Stimulated activated CD8-positive, alpha-beta memory T cell treated with anti-CD3 and anti-CD28 coated beads, Interleukin-2, amount 100 ng/mL, for 48 hours (primary cell): Measurements from ENCODE around the gene PCK1.

Source experiments
- DNase-seq, 2 donors: peaks; one replicate each; pipeline ENCODE4 v3.0.0-alpha.2; 2020; ENCODE audit warnings: low read depth in 2 of 2

Gene PCK1

DNA sequence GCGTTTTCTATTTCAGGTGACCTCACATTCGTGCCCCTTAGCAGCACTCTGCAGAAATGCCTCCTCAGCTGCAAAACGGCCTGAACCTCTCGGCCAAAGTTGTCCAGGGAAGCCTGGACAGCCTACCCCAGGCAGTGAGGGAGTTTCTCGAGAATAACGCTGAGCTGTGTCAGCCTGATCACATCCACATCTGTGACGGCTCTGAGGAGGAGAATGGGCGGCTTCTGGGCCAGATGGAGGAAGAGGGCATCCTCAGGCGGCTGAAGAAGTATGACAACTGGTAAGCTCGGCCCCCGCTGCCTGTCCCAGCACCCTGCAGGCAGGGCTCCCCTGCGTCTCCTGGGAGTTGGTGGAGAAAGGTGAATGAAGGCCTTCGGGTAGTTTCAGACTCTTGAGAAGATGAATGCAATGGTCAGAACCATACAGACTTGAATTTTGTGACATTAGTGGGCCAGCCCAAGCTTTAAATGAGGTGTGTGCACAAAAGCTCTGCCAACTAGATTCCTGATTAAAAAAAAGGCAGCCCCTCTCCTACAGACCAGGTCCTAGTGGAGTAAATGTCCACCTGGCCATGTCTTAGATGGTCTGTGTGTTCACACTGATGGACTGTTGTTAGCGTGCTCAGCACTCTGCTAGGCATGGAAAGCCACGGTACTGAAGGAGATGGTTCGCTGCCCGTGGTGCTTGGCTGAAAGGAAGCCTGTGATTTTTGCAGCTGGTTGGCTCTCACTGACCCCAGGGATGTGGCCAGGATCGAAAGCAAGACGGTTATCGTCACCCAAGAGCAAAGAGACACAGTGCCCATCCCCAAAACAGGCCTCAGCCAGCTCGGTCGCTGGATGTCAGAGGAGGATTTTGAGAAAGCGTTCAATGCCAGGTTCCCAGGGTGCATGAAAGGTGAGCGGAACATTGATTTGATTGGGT, 708 bp downstream of the PCK1 start:
- no peak for DNase-seq

DNA sequence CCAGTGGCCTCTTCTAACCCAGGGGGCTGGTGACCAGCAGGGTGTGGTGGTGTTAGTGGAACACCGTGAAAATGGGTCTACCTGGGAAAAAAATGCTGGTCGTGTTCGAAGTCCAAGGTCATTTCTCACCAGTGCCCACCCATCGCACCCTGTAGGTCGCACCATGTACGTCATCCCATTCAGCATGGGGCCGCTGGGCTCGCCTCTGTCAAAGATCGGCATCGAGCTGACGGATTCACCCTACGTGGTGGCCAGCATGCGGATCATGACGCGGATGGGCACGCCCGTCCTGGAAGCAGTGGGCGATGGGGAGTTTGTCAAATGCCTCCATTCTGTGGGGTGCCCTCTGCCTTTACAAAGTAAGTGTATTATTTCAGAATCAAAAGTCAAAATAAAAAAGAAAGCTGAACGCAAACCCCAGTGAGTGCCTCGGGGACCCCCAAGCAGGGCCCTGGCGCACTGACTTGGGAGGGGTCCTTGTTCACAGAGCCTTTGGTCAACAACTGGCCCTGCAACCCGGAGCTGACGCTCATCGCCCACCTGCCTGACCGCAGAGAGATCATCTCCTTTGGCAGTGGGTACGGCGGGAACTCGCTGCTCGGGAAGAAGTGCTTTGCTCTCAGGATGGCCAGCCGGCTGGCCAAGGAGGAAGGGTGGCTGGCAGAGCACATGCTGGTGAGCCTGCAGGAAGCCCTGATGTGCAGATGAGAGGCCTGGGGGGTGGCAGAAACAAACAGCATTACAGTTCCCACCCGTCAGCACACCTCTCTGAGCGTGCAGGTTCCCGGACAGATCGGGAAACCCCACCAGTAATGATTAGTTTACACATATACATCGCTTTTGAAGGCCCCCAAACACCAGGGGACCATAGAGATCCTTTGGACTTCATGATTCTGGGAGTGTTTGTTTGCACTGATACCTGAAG, 1.9 kb downstream of the PCK1 start:
- DNase-seq = no peak

DNA sequence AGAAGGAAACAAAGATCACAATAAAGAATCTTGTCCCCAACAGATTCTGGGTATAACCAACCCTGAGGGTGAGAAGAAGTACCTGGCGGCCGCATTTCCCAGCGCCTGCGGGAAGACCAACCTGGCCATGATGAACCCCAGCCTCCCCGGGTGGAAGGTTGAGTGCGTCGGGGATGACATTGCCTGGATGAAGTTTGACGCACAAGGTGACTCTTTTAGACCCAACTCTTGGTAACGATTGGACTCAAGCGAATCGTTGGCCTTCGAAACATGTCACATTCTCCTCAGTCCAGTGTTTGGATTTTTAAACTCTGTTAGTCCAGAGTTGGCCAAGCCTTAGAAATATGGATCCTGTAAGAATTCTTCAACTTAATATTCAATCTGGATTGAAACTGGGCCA, 2.6 kb downstream of the PCK1 start:
- DNase-seq = no peak

DNA sequence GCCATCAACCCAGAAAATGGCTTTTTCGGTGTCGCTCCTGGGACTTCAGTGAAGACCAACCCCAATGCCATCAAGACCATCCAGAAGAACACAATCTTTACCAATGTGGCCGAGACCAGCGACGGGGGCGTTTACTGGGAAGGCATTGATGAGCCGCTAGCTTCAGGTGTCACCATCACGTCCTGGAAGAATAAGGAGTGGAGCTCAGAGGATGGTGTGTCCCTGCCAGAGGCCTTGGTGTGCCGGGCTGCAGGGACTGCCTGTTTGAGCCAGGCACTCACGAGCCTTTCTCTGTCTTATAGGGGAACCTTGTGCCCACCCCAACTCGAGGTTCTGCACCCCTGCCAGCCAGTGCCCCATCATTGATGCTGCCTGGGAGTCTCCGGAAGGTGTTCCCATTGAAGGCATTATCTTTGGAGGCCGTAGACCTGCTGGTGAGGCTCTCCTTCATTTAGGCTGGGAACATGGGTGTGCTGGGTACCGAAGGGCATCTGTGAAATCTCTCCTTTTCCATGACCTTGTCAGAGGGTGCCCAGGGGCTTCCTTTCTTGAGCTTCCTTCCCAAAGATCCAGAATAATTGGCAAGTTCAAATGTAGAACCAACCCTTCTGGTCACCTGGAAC, 3.4 kb downstream of the PCK1 start:
- DNase-seq = no peak

DNA sequence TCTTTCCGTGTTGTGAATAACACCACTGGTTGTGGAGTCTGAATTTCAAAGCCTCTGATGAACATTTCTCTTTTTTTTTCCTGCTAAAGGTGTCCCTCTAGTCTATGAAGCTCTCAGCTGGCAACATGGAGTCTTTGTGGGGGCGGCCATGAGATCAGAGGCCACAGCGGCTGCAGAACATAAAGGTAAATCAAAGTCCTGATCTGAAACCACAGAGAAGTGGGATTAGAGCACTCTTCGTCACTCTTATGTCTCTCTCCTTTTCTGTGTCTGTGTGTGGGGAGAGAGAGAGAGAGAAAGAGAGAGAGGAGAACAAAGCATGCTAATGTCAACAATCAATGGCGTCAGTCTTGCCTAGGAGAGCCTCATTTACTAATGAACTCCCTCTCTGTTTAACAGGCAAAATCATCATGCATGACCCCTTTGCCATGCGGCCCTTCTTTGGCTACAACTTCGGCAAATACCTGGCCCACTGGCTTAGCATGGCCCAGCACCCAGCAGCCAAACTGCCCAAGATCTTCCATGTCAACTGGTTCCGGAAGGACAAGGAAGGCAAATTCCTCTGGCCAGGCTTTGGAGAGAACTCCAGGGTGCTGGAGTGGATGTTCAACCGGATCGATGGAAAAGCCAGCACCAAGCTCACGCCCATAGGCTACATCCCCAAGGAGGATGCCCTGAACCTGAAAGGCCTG, 4.2 kb downstream of the PCK1 start:
- no peak for DNase-seq

DNA sequence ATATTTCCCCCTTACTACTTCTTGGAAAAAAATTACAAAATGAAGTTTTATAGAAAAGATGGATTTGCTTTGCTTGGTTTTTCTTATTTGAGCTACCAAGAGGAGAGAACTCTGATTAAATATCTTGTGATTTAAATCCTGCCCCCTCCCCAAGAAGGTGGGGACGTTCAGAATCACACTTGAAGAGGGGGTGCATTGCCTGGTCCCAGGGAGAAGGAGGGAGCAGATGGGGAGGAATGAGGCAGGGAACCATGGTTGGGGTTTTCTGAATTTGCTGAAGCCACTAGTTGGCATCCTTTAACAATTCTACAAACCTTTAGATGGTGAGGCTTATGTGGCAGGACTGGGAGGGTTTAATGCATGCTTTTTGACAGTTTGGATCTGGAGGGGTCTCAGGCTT, 5.5 kb downstream of the PCK1 start:
- DNase-seq = no peak

DNA sequence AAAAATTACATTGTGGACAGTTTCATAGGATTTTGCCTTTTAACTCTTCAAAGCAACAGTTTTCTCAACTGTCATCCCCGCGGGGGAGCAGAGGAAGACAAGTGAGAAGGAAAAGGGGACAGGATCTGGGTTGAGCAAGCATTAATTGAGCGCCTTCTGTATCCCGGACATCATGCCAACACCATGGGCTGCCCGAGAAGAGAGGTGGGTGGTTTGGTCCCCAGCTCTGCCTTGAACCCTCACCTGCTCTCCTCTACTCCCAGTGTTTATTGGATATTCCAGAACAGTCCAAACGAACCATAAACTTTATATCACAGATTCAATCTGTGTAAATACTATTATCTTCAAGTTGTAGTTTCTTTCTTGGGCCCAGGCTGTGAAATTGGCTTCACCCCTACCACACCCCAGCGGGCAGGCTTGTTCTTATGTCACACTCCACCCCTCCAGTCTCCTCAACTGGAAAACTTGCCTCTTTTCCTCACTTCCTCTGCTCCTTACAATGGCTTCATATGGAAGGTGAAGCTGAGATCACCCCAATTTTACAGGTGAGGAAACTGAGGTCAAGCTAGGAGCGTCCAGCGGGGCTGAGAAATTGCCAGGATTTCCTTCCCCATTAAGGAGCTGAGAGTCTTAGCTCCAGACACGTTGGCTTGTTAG, 6.0 kb downstream of the PCK1 start:
- DNase-seq = no peak

DNA sequence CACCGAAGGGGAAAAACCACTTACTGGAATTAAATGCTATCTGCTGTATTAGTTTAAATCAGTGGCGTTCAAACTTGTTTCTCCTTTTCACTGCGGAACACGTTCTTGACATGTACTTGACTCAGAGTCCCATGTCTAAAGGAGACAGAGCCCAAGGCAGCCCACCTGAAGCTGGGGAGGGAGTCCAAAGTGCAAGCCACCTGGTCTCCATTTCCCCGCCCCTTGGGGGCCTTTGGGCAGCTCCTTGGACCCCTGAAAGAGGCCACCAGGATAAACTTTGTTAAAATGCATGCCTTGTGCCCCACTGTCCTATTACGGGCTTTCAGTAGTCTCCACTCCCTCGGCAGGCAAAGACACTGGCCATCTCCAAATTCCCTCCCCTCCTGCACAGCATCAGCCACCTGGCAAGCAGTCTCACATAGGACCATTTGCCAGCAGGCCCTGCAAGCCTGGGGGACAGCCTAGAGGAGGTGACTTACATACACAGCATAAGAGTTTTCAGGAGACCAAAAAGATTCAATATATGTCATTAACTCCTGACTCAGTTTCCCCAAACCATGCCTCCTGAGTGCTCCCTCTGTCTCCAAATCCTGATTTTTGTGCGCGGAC, 6.7 kb downstream of the PCK1 start:
- no peak for DNase-seq

DNA sequence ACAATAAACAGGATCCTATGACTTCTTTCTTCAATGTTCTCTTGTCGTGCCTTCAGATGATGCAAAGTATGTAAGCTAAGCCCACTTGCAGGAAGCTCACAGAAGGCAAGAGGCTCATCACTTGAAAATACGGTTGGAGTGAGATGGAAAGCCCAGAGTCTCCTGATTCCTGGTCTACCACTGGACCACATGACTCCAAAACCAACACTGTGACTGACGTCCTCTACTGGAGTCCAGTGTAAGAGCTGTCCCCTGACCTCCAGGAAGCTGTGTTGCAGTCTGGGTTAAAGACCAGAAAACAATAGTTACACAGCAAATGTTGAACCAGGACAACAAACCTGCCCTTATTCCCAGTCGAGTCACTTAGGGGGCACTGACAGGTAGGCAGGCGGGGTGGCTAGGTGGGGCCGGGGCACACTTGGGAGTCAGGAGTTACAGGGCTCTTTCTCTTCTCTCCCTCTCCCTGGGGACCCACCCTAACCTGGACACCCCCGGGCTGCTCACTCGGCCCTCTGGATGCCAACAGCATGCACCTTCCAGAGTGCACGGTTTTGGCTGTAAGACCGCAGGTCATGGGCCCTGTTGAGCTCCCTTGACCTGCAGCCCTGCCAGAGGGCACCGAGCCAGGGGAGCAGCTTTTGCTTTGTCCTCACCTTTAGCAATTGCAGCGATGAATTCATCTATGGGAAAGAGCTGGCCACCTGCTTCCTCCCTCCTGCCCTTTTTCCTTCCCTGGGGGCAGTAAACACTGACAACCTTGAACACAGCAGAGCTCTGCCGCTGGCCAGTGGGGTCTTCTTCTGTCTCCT, 7.4 kb downstream of the PCK1 start:
- no peak for DNase-seq

DNA sequence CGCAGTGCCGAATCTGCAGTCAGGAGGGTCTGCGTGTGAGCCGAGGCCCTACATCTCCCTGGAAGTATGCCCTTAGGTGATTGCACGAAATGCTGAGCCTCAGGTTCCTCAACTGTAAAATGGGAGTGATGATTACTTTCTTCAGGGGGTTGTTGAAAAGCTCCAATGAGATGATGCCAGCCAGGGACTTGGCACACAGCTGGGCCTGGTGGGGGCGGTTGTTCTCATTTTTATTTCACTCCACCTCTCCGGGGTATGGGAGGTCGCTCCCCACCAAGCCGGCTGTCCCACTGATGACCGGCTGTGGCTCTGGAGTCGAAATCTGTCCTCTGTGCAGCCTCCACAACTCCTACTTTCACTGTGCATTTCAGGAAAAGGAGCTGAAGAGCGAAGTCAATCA, 8.1 kb downstream of the PCK1 start:
- DNase-seq = no peak

DNA sequence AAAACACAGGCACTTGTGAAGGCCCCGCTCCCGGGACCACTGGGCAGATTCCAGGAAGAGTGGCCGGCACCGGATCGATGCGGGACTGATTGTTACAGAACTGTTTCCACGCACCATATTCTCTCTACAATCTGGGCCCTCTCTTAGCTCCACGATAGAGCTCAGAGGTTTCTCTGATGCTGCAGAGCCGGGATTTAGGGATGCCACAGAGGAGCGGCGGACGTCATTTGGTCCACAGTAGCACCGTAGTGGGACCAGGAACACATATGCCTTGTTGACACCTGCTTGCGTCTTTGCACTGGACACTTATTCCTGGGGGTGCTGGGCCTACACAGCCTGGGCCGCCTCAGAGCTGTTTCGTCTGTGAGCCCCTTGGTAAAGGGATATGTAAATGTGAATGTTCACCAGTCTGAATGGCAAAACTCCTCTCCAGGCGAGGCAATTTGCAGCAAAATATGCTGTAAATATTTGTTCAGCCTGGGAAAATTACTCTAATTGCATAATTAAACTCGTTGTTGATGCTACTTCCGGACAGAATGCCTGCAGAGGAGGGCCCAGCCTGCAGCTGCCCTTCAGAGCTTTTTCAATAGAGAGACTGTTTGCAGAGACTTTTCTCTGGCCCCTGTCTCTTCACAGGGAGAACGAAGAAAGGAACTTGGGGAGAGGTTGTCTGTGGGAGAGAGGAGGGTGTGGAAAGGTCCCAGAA, 9.4 kb downstream of the PCK1 start:
- no peak for DNase-seq

DNA sequence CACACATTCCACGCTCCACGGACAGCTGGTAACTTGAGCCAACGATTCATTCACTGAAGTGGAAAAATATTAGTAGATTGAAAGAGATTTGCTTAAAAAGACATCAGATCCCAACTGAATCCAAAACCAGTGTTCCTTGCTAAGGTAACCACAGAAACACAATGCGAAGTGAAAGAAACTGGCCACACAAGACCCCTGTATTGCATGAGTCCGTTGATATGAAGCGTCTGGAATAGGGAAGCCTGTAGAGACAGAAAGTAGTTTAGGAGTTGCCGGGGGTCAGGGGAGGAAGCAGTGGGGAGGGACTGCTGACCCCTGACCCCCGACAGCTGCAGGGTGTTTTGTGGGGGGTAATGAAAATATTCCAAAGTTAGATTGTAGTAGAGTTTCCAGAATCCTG, 10.0 kb downstream of the PCK1 start:
- no peak for DNase-seq

DNA sequence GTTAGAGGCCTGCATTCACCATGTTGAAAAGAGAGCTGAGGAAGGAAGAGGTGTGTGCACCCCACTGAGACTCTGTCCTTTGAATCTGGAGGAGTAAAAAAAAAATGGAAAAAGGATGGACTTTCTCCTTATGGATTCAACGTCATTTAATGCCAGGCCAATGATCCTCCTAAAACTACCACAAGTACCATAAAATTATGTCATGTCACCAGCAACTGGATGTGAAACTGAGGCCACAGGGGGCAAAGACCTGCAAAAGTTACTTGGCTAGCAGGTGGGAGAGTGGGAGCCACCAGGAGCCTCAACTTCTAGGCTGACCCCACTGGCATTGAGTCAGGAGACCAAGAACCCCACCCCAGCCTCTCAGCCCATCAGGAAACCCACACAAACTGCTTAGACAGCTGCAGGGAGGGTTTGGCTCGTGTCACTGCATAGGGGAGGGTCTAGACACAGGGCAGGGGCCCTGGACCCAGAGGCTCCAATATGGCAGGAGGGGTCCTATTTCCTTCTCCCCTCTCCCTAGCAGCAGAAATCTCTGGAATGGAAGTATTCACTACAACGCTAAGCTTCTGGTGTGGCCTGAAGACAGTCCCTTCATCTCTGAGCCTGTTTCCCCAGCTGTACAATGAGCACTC, 11.0 kb downstream of the PCK1 start:
- DNase-seq = no peak

DNA sequence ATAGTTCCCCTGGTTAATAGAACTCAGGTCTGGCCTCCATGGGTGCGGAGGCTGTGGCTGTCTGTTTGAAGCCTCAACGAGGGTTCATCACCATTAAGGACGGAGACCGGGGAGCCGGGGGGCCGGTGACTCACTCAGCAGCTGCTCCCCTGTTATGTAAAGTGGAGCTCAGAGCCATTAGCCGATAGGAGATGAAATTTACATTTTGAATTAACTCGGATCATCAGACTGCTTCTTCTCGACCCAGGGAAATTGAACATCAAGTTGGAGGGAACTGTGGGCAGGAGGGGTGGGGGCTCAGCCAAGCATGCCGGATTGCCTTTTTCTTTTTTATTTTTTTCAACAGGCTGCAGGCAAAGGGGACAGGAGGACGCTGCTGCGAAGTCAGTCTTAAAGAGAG, 12.3 kb downstream of the PCK1 start:
- DNase-seq = no peak

DNA sequence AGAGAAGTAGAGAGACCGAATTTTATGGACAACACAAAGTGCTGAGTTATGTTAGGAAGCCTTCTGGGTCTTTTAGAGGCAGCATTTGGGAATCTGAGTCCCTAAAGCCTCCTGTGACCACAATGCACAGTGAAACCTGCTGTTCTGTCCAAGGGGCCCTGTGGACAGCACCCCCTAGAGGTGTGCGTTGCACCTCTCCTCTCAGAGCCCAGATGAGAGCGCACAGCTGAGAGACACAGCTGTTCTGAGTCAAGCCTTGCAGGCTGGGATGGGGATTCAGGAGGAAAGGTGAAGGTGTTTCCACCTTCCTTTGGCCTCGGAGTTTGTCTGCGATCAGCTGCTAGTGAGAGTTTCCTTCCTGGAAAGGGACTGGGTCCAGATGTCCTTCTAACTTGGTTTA, 13.0 kb downstream of the PCK1 start:
- DNase-seq = no peak

DNA sequence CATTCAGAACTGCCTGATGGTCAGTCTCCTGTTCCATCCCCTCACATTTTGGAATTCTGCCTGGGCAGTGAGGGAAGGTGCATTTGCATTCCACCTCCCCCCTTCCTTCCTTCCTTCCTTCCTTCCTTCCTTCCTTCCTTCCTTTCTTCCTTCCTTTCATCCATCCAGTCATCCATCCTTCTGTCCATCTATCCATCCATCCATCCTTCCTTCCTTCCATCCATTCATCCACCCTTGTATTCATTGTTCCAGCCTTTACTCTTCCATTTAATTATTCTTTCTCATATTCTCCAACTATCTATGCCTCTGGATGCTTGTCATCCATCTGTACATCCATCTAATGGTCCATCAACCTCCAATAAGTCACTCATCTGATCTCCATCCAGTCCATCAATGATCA, 14.0 kb downstream of the PCK1 start:
- no peak for DNase-seq

DNA sequence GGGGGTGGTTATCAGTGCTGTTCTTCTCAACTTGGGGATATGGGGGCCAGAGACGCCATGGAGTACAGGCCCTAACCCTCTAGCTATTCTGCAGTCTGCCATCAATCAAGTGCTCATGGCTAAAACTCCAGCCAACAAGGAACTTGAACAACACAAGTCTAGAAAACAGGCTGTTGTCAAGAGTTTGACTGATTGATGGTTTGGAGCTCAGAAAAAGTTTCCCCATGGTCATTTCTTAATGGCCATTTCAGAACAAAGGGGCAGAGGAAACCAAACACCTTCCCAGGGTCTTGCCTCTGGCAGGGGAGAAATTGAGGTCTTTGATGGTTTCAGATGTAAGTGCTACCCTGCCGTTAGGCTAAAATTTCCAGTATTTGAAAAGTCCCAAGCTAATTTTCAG, 15.1 kb downstream of the PCK1 start:
- DNase-seq = no peak

DNA sequence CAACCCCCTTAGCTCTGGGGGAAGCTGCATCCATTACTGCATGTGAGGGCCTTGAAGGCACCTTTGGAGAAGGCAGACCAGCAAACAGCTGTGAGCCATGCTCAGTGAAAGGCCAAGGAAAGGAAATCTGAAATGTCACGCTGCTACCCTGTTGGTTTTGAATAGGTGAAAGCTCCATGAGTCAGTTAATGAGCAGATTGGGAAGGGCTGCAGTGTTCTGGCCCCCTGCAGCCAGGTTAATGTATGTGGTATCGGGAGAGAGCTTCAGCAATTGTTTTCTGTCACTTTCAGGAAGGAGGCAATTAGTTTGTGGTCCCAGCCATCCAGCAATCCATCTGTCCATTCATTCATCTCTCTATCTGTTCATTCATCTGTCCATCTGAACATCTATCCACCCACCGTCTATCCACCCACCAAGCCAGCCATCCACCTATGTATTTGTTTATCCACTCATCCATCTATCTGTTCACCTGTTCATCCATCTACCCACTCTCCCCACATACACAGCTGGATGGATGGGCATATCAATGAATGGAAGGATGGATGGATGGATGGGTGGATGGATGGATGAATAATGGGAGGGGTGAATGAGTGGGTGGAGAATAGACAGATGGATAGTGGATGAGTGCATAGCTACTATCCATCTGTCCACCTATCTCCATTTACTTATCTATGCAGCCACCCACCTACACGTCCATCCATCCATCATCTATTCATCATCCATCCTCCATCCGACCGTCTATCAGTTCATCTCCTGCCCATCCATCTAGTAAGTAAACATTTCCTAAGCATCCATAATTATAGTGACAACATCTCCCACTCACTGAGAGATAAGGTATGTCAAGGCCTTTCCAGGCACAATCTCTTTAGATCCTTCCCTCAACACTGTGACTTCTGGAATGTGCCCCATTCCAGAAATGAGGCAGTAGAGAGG, 16.0 kb downstream of the PCK1 start:
- no peak for DNase-seq
